LNCAP (cell line): ENCODE data around the gene ASIC2.

ENCODE experiments used
- TF ChIP-seq, protein P1 (sequence below): fragments of 450-650 bp; IDR thresholded peaks from 2 replicates; pipeline ENCODE4 v1.5.1; 2017; ENCODE audit warnings: mild to moderate bottlenecking

ASIC2 gene

DNA sequence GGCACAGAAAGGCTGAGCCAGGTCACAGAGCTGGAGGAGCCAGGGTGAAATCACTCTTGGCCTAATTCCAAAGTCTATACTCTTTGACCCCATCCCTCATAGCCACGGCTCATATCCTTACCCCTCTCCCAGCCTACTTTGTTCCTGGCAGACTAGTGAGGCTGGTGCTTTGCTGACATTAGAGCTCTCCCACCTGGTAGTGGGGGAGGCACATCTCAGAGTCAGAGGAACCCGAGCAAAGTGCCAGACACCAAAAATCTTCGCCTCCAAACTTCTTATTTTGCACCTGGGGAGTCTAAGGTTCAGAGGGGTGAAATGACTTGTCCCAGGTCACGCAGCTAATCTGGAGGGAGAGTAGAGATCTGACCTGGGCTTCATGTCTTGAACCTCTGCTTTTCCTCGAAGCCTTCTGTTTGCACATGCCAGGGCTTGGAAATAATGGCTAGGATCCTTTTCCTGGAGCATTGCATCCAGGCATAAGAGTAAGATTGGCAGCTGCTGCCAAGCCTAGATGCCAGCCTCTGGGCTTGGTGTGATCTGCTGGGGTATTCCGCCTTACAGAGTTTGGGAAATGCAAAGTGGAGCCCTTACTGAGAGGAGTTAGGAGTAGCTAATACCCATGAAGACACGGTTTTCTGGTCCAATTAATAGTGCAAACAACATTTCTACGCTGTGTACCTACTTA lies 174.6 kb downstream of the ASIC2 start:
- TF ChIP-seq, protein P1, sequence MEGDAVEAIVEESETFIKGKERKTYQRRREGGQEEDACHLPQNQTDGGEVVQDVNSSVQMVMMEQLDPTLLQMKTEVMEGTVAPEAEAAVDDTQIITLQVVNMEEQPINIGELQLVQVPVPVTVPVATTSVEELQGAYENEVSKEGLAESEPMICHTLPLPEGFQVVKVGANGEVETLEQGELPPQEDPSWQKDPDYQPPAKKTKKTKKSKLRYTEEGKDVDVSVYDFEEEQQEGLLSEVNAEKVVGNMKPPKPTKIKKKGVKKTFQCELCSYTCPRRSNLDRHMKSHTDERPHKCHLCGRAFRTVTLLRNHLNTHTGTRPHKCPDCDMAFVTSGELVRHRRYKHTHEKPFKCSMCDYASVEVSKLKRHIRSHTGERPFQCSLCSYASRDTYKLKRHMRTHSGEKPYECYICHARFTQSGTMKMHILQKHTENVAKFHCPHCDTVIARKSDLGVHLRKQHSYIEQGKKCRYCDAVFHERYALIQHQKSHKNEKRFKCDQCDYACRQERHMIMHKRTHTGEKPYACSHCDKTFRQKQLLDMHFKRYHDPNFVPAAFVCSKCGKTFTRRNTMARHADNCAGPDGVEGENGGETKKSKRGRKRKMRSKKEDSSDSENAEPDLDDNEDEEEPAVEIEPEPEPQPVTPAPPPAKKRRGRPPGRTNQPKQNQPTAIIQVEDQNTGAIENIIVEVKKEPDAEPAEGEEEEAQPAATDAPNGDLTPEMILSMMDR = no peak

DNA sequence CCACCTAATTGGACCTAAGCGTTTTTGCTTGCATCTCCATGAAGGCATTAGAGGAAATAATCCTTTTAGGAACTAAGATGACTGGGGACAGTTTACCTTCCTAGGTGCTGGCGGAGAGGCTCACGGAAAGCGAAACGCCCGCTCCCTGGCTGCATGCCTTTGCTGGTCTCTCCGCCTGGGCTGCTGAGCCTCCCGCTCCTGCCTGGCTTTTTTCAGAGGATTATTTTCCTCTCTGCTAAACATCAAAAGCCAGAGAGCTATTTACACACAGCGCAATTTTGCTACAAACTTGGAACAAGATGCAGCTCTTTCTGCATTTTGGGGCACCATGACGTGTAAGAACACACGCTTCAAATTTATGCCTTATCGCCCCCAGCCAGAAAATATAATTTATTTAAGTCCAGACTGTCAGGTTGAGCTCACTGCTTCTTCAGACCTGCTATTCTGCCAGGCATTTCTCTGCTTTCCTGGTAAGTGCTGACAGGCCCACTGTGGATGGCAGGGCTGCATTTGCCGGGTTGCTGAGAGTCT lies 177.0 kb downstream of the ASIC2 start:
- TF ChIP-seq, protein P1 = no peak

DNA sequence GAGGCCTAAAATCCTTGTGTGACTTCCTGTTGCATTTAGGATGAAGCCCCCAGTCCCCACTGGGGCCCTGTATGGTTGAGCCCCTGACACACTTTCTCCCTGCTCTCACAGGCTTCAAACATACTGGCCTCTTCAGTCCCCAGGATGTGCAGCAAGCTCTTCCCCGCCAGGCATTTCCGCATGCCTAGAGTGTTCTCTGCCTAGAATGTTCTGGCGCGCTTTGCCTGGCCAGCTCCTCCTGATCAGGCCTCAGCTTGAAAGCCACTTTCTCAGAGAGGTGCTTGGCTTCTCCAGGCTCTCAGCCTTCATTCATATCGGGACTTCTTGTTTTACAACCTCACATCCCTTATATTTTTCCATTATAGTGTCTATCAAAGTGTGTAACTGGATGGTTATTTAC lies 177.7 kb downstream of the ASIC2 start:
- TF ChIP-seq, protein P1 = no peak

DNA sequence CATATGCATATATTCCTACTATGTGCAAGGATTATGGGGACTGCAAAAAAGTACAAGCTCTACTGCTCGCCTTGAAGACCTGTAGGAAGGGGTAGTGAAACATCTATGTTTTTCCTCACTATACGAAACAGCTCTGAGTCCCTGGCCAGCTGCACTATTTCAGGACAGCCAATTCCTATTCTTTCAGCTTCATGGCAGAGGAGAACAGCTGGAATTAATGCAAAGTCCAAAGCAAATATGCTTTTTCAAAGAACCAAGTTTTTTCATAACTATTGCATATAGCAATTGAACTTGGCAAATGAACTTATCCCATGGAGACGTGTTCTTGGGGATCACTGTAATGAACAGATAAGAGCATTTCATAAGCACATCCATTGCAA lies 179.1 kb downstream of the ASIC2 start:
- TF ChIP-seq, protein P1 = no peak

DNA sequence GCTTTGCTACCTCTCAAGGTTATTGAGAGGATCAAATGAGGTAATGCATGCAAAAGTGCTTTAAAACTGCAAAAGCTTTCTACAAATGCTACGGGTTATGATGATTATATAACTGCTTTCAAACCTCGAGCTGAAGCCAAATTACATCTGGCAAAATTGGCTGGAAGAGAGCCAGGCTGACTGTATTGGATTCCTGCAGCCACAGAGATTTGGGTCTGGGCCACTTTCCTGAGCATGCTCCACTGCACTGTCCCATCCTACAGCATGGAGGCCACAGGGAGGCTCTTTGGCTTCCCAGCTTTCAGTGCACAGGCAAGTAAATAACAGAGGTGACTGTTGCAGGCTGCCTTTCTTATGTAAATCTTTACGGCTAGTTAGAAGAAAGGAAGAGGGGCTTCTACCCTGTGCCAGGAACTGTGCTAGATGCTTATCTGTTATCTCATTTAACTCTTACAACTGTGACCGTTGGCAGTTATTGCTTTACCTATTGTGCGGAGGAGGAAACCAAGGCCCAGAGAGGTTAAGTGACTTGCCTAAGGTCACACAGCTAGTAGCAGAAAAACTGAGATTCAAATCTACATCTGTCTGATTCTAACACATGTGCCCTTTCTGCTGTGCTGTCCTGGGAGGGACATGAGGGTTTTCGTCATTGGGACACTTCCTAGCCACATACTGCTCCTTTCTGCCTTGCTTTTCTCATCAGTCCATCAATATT lies 179.7 kb downstream of the ASIC2 start:
- TF ChIP-seq, protein P1 = no peak

DNA sequence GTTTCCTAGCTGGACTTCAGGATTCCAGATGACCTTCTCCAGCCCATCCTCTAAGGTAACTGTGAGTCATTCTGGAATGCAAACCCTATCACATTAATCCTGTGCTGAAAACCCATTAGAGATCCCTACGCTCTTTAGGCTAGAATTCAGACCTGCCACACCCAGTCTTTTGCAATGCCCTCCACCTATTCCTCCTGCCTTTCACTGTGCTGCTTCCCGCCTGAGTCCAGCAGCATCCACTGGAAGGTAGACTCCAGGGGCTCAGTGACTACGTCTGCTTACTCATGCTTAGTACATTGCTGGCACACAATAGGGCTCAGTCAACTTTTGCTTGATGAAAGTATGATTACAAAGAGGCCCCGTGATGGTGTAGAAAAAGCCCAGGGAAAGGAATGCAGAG lies 180.3 kb downstream of the ASIC2 start:
- TF ChIP-seq, protein P1 = no peak

DNA sequence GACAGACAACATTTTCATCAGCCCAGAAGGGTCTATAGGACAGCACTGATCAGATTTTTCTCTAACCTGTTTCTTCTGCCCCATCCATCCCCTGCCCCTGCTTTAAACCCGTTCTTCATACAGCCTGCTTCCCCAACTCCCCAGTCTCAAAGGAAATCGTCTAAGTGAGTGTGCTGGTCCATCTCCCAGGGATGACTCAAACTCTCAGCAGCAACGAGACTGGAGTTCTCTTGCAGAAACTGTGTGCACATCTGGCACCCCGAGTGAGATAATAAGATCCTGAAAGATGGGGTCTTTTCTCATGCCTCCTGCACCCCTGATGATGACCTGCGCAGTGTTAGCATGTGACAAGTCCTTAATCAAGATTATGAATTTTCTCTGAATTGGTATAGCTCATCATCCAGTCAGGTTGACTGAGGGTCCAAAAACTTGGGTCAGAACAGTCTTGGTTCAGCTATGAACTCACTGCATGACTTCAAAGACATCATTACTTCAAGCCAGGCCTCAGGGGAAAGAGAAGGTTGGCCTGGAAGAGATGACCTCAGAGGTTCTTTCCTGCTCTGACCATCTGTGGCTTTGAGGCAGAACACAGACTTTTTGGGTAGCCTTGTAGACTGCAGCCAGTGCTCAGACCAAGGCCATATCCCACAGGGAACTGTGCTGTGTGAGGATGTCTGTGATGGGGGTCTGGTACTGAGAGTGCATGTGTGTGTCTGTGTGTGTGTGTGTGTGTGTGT lies 183.6 kb downstream of the ASIC2 start:
- TF ChIP-seq, protein P1 = no peak
